CD4-positive, alpha-beta T cell treated with Interleukin-4 for 1 hour (primary cell): ENCODE data around the gene CDS2.
A peak's percentile ranks its signal among the peaks of the same experiment; 100 is the strongest.
"Not testable (repeated sequence)": the region's sequence is repeated elsewhere in the genome, so short reads cannot be mapped to it uniquely, and the experiment has no call there.

Experiments
- DNase-seq, 2 donors: peaks; one replicate each; pipeline ENCODE4 v3.0.0-alpha.2; 2020 to 2022

CDS2 gene

DNA sequence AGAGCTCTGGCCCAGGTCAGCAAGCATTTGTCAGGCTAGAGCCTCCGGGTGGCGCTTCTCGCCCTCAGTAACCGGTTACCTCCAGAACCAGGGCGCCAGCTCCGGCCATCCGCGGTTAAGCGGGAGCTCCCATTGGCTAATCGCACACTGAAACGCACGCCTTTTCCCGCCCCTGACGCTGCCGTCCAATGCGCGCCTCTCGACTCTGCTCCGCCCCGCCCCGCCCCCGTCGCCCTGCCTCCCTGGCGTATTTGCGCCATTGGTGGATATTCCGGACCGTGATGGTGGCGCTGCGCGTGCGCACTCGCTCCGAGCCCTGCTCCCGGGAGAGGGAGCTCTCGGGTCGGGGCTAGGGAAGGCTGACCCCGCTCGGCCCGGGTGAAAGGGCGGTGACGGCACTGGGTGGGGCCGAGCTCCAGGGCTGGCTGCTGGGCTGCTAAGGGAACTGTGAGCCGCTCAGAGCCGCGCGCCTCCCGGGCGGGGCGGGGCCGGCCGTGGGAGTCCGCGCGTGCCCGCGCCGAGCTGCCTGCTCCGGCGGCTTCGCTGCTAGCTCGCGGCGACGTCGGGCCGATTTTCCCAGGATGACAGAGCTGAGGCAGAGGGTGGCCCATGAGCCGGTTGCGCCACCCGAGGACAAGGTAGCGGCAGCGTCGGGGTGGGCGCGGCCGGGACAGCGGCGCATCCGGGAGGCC is at the start of gene CDS2:
TSS of gene CDS2 (plus strand) at position 497 of the 692 bp plus-strand sequence. CDS start at position 582, 85 bp downstream.
- DNase-seq = peak; percentile 100

DNA sequence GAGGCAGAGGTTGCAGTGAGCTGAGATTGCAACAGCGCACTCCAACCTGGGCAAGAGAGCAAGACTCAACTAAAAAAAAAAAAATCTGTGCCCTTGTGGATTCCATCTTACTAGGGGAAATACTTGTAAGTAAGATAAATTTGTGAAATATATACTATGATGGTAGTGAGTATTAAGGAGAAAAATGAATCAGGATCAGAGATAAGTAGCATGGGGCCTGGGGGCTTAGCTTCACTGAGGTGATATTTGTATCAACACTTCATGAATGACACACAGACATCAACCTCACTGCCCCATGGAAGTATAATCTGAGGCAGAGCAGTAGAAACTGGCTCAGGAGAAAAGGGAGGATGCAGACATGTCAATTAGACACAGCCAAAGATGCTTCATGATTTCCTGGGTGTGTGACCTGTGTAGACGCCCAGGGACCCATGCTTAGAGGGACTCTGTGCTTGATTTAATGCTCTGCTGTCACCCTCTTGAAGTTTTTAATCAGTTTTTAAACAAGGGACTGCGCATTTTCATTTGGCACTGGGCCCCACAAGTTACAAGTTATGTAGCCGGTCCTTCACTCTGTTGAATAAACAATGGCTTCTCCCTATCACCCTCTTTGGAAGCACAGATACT is 48.9 kb upstream of the CDS2 start:
- DNase-seq = no peak

DNA sequence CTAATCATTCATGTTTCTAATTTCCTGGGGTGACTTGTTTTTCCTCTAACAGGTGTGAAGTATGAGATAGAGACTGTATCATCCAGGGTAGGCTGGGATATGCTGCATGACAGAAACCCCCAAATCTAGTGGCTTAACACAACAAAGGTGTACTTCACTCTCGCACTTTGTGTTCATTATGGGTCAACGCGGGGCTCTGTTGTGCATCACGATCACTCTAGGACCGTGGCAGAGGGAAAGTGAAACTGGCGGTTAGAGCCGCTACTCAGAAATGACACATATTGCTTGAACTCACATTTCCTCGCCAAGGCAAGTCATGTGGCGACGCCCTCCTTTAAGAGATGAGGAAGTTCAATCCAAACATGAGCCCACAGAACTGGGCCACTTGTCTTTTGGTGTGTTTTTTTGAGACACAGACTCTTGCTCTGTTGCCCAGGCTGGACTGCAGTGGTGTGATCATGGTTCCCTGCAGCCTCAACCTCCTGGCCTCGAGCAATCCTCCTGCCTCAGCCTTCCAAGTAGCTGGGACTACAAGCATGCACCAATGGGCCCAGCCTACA is 48.3 kb upstream of the CDS2 start:
- peak; percentile 83 to 86 for DNase-seq

DNA sequence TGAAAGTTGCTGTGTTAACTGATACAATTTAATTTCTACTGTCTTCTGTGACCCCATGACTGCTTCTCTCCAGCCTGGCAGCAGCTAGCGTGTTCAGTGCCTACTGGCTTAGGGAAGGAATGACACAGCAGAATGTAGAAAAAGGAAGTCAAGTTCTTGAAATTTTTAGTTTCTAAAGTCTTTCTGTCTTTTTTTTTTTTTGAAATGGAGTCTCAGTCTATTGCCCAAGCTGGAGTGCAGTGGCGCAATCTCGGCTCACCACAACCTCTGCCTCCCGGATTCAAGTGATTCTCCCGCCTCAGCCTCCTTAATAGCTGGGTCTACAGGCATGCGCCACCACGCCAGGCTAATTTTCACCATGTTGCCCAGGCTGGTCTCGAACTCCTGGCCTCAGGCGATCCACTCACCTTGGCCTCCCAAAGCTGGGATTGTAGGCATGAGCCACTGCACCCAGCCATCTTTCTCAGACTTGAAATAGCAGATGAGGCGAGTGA is 46.4 kb upstream of the CDS2 start:
- peak; percentile 26 to 69 for DNase-seq

DNA sequence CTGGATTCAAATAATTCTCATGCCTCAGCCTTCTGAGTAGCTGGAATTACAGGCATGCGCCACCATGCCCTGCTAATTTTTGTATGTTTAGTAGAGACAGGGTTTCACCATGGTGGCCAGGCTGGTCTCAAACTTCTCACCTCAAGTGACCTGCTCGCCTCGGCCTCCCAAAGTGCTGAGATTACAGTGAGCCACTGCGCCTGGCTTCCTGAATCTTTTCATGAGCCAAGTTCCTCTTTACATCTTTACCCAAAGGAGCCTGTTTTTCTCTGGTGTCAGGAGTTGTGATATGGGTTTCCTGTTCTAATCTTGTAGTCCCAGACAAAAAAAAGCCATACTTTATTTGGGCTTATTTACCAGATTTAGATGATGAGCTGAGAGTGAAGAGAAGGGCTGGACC is 41.4 kb upstream of the CDS2 start:
- peak in 1 of 2 donors; percentile 13 for DNase-seq

DNA sequence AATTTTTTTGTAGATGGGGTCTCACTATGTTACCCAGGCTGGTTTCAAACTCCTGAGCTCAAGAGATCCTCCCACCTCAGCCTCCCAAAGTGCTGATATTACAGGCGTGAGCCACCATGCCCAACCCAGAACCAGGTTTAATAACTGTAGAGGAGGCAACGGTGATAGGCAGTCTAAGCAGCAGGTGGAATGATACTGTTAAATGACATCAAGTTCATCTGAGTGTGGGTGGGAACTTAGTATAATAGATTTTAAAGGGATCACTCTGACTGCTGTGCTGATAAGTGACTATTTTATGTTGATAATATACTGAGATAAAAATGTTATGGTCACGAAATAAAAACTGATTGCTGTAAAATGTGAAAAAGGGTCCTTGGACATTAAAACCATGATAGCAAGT is 38.1 kb upstream of the CDS2 start:
- no peak for DNase-seq

DNA sequence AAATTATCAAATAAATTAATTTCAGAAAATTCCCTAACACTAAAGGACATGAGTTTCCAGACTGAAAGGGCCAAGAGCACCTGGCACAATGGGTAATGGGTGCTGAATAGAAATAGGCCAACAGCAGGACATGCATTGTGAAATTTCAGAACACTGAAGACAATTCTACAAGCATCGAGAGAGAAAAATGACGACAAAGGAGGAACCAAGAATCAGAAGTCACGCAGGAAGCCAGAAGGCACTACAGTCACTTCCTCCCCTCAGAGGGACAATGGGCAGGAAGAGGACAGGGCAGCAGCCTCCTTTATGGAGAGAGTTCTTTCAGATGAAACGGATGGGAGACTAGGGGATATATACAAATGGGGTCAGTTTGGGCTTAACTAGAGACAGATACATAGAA is 36.6 kb upstream of the CDS2 start:
- peak; percentile 36 to 45 for DNase-seq

DNA sequence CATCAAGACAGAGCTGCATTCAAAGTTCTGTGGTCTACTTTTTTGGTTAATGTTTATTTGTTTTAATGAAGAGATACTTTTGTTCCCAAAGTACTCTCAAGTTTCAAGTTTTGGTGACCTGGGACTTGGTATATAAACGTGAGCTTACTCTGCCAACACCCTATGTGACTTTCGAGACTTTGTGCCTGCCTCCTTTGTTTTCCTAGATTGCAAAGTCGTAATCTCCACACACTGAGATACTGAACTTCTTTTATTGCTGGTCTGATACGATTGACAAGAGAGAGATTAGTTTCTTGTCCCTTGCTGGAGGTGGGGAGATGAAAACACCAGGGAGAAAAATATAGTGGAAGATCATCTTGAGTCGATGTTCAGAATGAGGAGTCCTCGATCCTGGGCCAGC is 34.9 kb upstream of the CDS2 start:
- DNase-seq = no peak

DNA sequence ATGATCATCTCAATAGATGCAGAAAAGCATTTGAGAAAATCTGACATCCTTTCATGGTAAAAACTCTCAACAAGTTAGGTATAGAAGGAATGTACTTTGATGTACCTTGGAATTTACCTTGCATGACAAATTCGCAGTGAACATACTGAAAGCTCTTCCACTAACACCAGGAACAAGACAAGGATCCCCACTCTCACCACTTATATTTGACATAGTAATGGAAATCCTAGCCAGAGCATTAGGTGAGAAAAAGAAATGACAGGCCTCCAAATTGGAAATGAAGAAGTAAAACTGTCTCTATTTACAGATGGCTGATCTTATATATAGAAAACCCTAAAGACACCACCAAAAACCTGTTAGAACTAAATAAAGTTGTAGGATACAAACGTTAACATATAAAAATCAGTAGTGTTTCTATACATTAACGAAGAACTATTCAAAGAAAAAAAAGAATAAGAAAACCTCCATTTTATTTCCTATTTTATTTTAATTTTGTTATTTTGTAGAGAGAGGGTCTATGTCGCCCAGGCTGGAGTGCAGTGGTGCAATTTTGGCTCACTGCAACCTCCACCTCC is 34.0 kb upstream of the CDS2 start:
- no peak for DNase-seq

DNA sequence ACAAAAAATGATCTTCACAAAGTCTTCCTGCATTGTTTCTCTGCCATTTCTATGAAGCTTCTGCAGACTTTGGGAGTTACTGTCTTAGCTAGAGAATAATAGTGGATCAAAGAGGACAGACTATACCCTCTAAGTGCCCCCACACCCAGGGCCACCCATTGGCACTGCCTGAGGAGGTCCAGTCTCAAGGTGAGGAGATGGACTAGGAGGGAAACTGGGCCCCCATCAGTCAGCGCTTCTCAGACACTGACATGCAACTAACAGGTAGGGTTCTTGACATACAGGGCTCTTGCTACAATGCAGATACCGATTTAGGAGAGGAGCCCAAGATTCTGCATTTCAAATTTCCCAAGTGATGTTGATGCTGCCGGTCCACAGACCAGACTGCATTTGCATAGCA is 31.4 kb upstream of the CDS2 start:
- DNase-seq = no peak

DNA sequence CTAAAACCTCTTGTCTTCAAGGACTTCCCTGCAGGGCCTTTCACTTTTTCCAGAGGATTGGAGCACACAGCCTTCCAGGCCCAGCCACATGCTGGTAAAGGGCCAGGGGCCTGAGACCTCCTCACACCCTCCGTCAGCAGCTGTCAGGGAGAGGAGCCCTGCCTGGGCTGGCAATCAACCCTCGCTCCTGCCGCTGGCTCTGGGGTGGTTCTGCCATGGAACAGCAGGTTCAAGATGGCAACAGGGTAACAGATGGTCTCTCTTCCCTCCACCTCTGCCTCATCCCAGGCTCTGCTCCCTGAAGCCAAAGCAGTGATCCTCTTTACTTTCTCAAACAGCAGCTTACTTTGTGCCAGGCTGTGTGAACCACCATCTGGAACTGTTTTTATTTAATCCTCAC is 30.9 kb upstream of the CDS2 start:
- DNase-seq = no peak

DNA sequence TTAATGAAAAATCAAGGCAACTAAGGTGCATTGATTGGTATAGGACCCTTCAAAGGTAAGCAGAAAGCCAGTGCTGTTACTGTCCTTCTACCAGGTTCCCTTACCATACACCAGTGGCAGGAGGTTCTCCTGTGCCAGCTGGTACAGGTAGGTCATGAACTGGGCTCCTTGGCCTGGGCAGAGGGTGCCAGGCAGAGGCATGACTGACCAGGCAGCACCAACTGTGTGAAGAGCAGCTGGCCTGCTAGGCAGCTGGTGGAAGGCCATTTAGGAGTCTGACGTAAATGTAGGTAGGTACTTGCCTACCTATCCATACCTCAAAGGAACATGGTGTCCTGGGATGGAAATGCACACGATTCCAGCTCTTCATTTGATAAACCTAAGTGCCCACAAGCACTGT is 30.3 kb upstream of the CDS2 start:
- DNase-seq = no peak

DNA sequence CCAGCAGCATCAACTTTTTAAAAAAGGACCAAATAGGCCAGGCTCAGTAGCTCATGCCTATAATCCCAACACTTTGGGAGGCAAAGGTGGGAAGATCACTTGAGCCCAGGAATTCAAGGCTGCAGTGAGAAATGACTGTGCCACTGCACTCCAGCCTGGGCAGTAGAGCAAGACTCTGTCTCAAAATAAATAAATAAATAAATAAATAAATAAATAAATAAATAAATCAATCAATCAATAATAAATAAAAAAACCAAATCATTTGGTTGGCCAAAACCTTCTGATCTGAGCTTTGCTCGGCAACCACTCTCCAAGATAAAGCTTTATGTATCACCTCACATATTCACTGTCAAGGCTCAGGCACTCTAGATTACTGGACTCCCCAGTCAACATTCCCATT is 27.8 kb upstream of the CDS2 start:
- DNase-seq = not testable (repeated sequence)

DNA sequence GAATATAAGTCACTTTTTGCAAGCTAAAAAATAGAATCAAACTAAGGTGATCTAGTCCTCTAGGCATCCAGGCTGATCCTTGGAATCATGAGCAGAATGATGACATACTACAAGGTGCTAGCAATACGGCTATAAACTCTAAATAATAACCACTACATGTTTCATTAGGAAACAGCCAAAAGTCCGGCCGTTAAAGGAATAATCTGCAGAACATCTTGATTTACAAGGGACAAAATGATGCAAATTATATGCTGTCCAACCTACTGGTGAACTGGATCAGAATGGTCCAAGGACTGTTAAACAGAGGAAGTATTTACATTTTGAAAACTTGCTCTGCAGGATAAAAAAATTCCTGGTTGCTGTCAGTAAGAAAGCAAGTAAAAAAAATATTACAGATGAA is 26.9 kb upstream of the CDS2 start:
- DNase-seq = not testable (repeated sequence)

DNA sequence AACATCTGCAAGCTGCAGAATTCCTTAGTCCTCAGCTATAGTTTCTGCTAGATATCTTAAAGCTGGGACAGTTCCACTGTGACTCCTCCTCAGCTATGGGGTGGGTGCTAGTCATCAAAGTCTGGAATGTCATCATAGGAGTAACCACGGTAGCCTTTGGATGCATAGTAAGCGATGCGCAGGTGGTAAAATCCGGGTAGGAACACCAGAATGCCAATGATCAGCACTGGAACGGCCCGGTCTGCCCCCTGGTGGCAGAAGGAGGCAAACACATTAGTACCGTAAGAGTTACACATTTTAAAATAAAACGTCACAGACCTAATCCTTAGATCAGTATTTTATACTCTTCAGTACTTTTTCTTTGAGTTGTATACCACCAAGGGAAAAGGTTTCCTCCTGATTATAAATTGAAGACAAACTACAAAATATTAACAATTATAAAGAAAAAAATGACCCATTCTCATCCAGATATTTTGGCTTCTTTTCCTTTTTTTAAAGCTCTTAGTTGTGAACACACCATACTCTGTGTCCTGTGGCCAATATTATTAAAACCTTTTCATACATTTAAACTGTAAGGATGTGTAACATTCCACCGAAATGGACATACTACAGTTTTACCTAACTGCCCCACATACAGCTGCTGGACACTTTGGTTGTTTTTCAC is 26.0 kb upstream of the CDS2 start:
- peak; percentile 72 to 78 for DNase-seq

DNA sequence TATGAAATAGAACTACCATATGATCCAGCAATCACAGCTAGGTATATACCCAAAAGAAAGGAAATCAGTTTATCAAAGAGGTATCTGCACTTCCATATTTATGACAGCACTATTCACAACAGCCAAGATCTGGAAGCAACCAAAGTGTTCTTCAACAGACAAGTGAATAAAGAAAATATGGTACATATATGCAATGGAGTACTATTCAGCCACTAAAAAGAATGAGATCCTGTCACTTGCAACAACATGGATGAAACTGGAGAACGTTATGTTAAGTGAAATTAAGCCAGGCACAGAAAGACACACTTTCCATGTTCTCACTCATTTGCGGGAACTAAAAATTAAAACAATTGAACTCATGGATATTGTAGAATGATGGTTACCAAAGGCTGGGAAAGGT is 22.3 kb upstream of the CDS2 start:
- no peak for DNase-seq

DNA sequence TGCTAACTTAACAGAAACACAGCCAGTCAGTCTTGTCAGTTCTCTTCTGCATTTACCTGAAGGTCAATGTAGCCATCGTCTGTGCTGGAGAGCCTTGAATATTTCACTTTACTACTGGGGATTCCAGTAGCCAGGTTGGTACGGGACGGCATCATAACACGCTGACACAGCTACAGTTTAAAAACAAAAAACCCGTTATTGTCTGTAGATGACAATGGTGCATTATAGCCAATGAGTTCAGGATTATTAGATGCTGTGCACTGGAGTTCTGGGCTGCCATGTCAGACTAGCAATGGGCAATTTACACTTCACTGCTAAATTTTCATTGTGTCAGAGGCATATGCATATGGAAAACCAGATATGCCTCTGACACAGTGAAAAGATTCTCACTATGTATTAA is 17.5 kb upstream of the CDS2 start:
- no peak for DNase-seq

DNA sequence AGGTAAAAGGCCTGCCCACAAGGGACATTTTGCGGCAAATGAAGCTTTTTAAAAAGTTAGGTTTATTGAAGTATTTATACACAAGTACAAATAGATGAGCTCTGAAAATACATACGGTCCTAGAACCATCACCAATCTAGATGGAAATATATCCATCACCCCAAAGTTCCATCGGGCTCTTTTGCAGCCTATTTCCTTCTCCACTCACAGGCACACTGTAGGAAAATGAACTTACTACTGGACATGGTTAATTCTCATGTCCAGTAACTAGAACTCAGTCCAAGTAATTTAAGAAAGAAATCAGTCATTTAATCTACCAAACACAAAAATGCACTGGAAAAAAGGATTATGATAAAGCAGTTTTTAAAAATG is 13.2 kb upstream of the CDS2 start:
- DNase-seq = no peak

DNA sequence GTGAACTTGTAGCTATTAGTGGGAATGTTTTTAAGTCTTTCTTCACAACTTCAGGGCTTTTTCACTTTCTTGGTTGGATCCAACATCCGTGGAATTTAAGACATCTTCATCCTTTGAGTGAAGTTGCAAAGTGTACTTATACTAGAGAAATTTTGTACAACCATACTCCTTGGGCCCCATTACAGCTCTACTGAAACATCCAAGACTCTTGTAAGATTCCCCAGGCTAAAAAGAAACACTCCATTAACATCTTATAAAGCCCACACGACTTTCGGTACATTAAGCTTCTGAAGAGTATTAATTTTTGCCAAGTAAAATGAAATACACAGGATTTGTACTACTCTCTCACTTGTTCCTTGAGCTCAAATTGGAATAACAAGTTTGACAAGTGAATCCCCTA is 12.4 kb upstream of the CDS2 start:
- no peak for DNase-seq

DNA sequence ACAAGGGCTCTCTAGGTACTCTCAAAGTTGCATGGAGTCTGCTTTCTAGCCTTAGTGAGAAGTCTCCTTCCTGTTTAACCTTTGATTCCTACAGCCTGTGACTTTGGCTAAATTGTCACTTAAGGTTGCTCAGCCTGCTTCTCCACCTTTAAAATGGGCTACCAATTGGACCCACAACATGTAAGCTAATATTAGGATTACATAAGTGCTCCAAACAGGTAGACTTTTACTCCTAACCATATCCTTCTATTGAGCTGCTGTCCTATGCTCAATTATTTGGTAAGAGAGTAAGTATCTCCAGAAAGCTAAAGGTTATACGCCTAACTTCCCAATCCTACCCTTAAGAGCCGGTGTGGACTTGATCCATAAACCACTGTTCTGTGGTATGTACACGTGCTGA is 9.9 kb upstream of the CDS2 start:
- no peak for DNase-seq

DNA sequence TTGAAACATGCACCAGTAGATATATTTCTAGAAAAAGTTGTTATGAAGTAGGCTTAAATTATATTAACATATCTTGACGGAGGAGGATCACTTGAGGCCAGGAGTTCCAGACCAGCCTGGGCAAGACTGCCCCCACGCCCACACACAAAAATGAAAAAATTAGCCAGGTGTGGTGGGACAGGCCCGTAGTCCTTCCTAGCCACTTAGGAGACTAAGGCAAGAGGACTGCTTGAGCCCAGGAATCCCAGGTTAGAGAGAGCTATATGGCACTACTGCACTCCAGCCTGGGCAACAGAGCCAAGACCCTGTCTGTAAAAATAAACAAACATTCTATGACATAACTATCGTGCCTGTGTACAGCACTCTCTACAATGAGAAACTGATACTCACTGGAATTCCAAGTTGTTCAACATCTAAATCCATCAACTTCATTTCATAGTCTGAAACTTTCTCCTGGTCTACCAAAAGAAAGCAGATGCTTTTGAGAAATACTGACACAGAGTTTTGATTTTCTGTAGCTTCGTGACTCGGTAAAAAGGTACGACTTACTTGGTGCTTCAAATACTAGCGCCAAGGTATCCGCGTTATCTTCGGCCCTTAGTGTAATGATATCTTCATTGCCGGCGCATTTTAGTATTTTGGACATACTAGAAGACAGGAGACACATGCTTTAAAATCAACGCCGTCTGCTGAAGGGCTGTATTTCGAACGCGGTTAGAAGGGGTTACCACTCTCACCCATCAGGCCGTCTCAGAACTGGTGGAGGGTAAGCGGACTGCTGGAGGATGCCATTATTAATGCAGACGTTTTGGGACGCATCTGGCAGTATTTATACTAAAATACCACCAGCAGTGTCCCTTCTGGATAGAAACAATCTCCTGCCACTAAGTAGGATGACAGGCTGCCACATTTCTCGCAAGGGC is 8.3 kb upstream of the CDS2 start:
- DNase-seq = no peak

DNA sequence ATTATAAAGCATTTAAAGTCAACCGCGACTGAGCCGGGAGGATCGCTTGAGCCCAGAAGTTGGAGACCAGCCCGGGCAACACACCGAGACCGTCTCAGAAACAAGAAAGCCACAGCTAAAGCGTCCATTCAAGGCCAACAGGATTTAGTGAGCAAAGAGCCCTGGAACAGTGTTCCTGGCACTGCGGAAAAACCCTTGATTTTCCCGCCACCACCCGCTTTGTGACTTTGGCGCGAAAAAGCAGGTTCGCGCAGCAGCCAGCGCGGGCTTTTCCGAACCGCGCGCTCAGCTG is 7.7 kb upstream of the CDS2 start:
- DNase-seq = no peak
